Jurkat, Clone E6-1 (cell line): ENCODE results near the gene TRIP11. TPM values are rescaled to one million over a fixed set of nuclear protein-coding genes. Genes with fewer than 3 reads are reported as not detected.
A peak's percentile ranks its signal among the peaks of the same experiment; 100 is the strongest.
"Not testable (repeated sequence)": the region's sequence is repeated elsewhere in the genome, so short reads cannot be mapped to it uniquely, and the experiment has no call there.

Experiments used
- DNase-seq: peaks from one replicate; pipeline ENCODE4 v3.0.0-alpha.2; 2011; ENCODE audit warnings: low read depth, low spot score
- H3K4me3 ChIP-seq: 2 replicates; pipeline ENCODE4 v1.5.1; 2011; ENCODE audit warnings: mild to moderate bottlenecking, low read length, control low read depth, moderate library complexity
- polyA plus RNA-seq: library from polyadenylated mRNA; unstranded; fragments of >200 nt; gene quantifications from one replicate; pipeline ENCODE4 v1.2.1, GENCODE V29; 2012; ENCODE audit warnings: missing spikeins; ENCODE audit not compliant: insufficient read length, insufficient read depth

TRIP11 gene
- polyA plus RNA-seq: 15.4 TPM

GRCh38 chr14:92039719-92040430 lies at the start of gene TRIP11:
Gene TRIP11 (minus strand): TSS chr14:92040059. CDS start chr14:92039685, 374 bp downstream.
- peak within 1 kb of the TSS; percentile 94 for H3K4me3 ChIP-seq
- DNase-seq: peak; percentile 89

- DNase-seq: no peak
- no peak overlapping the region for H3K4me3 ChIP-seq
Observed at GRCh38 chr14:92088494-92088893, 48.6 kb upstream of the TRIP11 start.

GRCh38 chr14:92074555-92074954 lies 34.7 kb upstream of the TRIP11 start:
- H3K4me3 ChIP-seq: no peak overlapping the region
- DNase-seq: no peak

GRCh38 chr14:92058006-92058917 lies 18.4 kb upstream of the TRIP11 start:
- DNase-seq: no peak
- H3K4me3 ChIP-seq: no peak overlapping the region

GRCh38 chr14:92049781-92050180 lies 9.9 kb upstream of the TRIP11 start:
- no peak for DNase-seq
- no peak overlapping the region for H3K4me3 ChIP-seq

GRCh38 chr14:92049221-92049620 lies 9.4 kb upstream of the TRIP11 start:
- not testable (repeated sequence) for DNase-seq

GRCh38 chr14:92045904-92046303 lies 6.0 kb upstream of the TRIP11 start:
- H3K4me3 ChIP-seq, DNase-seq: not testable (repeated sequence)

More at GRCh38 chr14:92049221-92049620, 9.4 kb upstream of the TRIP11 start:
- not testable (repeated sequence) for H3K4me3 ChIP-seq

- H3K4me3 ChIP-seq, DNase-seq: not testable (repeated sequence)
Observed at GRCh38 chr14:92041766-92042165, 1.9 kb upstream of the TRIP11 start.

- no peak for DNase-seq
- H3K4me3 ChIP-seq: peak overlapping the region; percentile 94
Observed at GRCh38 chr14:92041203-92041602, 1.3 kb upstream of the TRIP11 start.

GRCh38 chr14:92040431-92041051 lies 682 bp upstream of the TRIP11 start:
- H3K4me3 ChIP-seq: peak overlapping the region; percentile 94
- DNase-seq: peak; percentile 15

- peak; percentile 22 for DNase-seq
- peak overlapping the region; percentile 94 for H3K4me3 ChIP-seq
Observed at GRCh38 chr14:92039063-92039718, 668 bp downstream of the TRIP11 start.

- no peak overlapping the region for H3K4me3 ChIP-seq
- DNase-seq: no peak
Observed at GRCh38 chr14:92037989-92038388, 1.9 kb downstream of the TRIP11 start.

GRCh38 chr14:92035890-92036289 lies 4.0 kb downstream of the TRIP11 start:
- no peak for DNase-seq
- no peak overlapping the region for H3K4me3 ChIP-seq

GRCh38 chr14:92033906-92034687 lies 5.8 kb downstream of the TRIP11 start:
- no peak for DNase-seq

GRCh38 chr14:92033433-92033832 lies 6.4 kb downstream of the TRIP11 start:
- no peak overlapping the region for H3K4me3 ChIP-seq
- DNase-seq: no peak

More at GRCh38 chr14:92033906-92034687, 5.8 kb downstream of the TRIP11 start:
- H3K4me3 ChIP-seq: no peak overlapping the region

- DNase-seq: no peak
Observed at GRCh38 chr14:92026548-92027190, 13.2 kb downstream of the TRIP11 start.

GRCh38 chr14:92022036-92022435 lies 17.8 kb downstream of the TRIP11 start:
- no peak overlapping the region for H3K4me3 ChIP-seq
- DNase-seq: no peak

More at GRCh38 chr14:92026548-92027190, 13.2 kb downstream of the TRIP11 start:
- H3K4me3 ChIP-seq: no peak overlapping the region

- no peak overlapping the region for H3K4me3 ChIP-seq
- no peak for DNase-seq
Observed at GRCh38 chr14:92021523-92021922, 18.3 kb downstream of the TRIP11 start.
